ENCODE results near the gene ECSCR. TPM values are rescaled to one million over a fixed set of nuclear protein-coding genes. Genes with fewer than 3 reads are reported as not detected.

ECSCR gene
- total and polyA plus RNA-seq, 10 of the 15 experiments (the other 5 are each of a cell fraction or from before 2014, with no cell fraction given) = 0.15 to 0.83 (median 0.23) TPM; not detected in 3

DNA sequence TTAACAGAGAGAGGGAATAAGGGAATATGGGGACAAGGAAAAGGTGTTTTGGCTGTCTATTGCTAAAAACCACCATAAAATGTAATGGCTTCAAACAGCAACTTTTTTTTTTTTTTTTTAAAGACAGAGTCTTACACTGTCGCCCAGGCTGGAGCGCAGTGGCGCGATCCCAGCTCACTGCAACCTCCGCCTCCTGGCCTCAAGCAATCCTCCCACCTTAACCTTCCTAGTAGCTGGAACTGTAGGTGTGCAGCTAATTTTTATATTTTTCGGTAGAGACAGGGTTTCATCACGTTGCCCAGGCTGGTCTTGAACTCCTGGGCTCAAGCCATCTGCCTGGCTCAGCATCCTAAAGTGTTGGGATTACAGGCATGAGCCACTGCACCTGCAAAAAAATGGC lies 54.4 kb downstream of the ECSCR start:
- ChIA-PET RAD21 (ENCODE audit: unreplicated experiment) (interaction anchor here (0.7 to 2.2 kb wide), 7 partner anchors 8 to 140 kb away, joined by 3 to 16 read pairs (median 4); no protein-coding TSS in a partner anchor), POLR2A (interaction anchor here (0.7 to 2.7 kb wide), 5 partner anchors 12 to 229 kb away, joined by 3 to 10 read pairs (median 3); partner anchors contain the start of gene DNAJC18), CTCF (interaction anchor here (0.7 to 3.8 kb wide), 5 partner anchors 11 to 110 kb away, joined by 3 to 39 read pairs (median 6); no protein-coding TSS in a partner anchor), SMC1A (ENCODE audit: uncharacterized antibody, unreplicated experiment) (interaction anchor here (0.6 to 3.3 kb wide), 10 partner anchors 7 to 136 kb away, joined by 3 to 14 read pairs (median 4); partner anchors contain the start of gene MZB1)
- Histone ChIP-seq H3K4me1 (ENCODE audit: control insufficient read depth, insufficient read depth, low read length) (peaks cover 18% of the 10 kb centered on the region), H3K4me3 (no peak overlapping the region), H3K36me3 (ENCODE audit: control insufficient read depth in 2 of 2, insufficient read depth in 2 of 2, low read length in 1 of 2) (no peaks in the 10 kb centered on the region), H2AFZ (ENCODE audit: control insufficient read depth, low read depth, low read length) (no peak overlapping the region), H3K4me2 (ENCODE audit: control insufficient read depth, insufficient read depth) (no peak overlapping the region), H3K9ac (ENCODE audit: control insufficient read depth, insufficient read depth, low read length) (no peak overlapping the region), H3K27me3 (replicated peaks in 1 of 2; ENCODE audit: control insufficient read depth in 2 of 2, insufficient read depth in 2 of 2, low read length in 1 of 2) (no peaks in the 10 kb centered on the region), H3K9me3 (replicated peaks; ENCODE audit: control insufficient read depth, insufficient read depth, low read length) (no peaks in the 10 kb centered on the region), H3K27ac (ENCODE audit: control insufficient read depth, insufficient read depth) (no peak overlapping the region), H3K79me2 (ENCODE audit: control insufficient read depth, insufficient read depth, low read length) (no peaks in the 10 kb centered on the region), H4K20me1 (ENCODE audit: control insufficient read depth, insufficient read depth) (no peaks in the 10 kb centered on the region)
- TF ChIP-seq HDAC6 (IDR thresholded peaks at IDR 0.05; ENCODE audit: unreplicated experiment) (no peak), RFX5 (IDR thresholded peaks at IDR 0.05; ENCODE audit: low read depth, low read length) (no peak), USF2 (IDR thresholded peaks at IDR 0.05; ENCODE audit: borderline replicate concordance, low read depth, low read length) (no peak), MYB (IDR thresholded peaks at IDR 0.05; ENCODE audit: borderline replicate concordance, low read depth, low read length) (no peak), ZSCAN29 (IDR thresholded peaks at IDR 0.05) (no peak), RELB (IDR thresholded peaks at IDR 0.05; ENCODE audit: low read depth) (no peak), HCFC1 (IDR thresholded peaks at IDR 0.05; ENCODE audit: low read length) (no peak), MEF2B (IDR thresholded peaks at IDR 0.05; ENCODE audit: partially characterized antibody, poor library complexity, severe bottlenecking) (no peak), SREBF1 (IDR thresholded peaks at IDR 0.05; ENCODE audit: low read length) (no peak), ZNF384 (IDR thresholded peaks at IDR 0.05; ENCODE audit: borderline replicate concordance, low read depth, low read length) (no peak), HSF1 (IDR thresholded peaks at IDR 0.05; ENCODE audit: low read depth, low read length) (no peak), MYC (IDR thresholded peaks at IDR 0.05; ENCODE audit: insufficient read depth, insufficient read length, insufficient replicate concordance, low read length, severe bottlenecking) (no peak), TAF1 (IDR thresholded peaks at IDR 0.05; ENCODE audit: borderline replicate concordance, low read depth, low read length) (no peak), SMAD1 (IDR thresholded peaks at IDR 0.05; ENCODE audit: low read depth, partially characterized antibody) (no peak)
- TF ChIP-seq, protein P1, sequence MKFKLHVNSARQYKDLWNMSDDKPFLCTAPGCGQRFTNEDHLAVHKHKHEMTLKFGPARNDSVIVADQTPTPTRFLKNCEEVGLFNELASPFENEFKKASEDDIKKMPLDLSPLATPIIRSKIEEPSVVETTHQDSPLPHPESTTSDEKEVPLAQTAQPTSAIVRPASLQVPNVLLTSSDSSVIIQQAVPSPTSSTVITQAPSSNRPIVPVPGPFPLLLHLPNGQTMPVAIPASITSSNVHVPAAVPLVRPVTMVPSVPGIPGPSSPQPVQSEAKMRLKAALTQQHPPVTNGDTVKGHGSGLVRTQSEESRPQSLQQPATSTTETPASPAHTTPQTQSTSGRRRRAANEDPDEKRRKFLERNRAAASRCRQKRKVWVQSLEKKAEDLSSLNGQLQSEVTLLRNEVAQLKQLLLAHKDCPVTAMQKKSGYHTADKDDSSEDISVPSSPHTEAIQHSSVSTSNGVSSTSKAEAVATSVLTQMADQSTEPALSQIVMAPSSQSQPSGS (IDR thresholded peaks at IDR 0.05; ENCODE audit: low read length) = no peak
- no peak for ATAC-seq
- FAIRE-seq = no peak
- 97% methylated on average over 7 of the region's 7 CpGs for WGBS (ENCODE audit: insufficient coverage, insufficient replicate concordance, low lambda C conversion rate, missing lambda C conversion rate)
- in situ Hi-C loops (cut with MboI) = no loop called here
- DNase-seq (ENCODE audit: low read depth, low spot score) = no peak
- BruUV-seq (replicated peaks) = no TSS peak
- intact Hi-C loops (cut with micrococcal nuclease; ENCODE audit: unreplicated experiment) = no loop called here

Data from GM12878 (cell line).